ENCODE measurements around the gene WWOX.

DNA sequence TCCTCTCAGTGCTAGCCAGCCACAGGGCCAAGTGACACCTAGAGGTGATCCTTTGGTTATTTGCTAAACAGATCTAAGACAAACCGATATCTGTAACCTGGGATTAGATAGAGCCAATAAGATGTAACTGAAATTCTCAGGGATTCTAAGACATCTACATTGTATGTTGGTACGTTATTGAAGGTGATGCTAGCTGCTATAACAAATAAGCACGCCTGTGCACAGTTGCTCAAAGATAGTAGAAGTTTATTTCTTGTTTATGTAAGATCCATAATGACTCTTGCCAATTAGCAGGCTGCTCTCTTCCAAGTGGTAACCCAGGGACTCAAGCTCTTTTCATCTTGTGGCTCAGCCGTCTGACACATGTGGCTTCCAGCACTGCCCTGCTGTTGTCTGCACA is 370.3 kb downstream of the WWOX start:
- no peak for TF ChIP-seq GATA1 (IDR thresholded peaks at IDR 0.05; ENCODE audit: low read depth, low read length)
- no peak for TF ChIP-seq POLR2A (IDR thresholded peaks at IDR 0.05; ENCODE audit: low read length)
